SK-N-MC (cell line): Measurements from ENCODE around the gene LARP7.

Source experiments
- EZH2 ChIP-seq: fragments of 200-600 bp; sonication (generic); IDR thresholded peaks from one replicate; pipeline ENCODE4 v1.6.1; 2017; ENCODE audit warnings: antibody characterized with exemption
- FOXP2 ChIP-seq: optimal IDR thresholded peaks from 2 replicates; pipeline ENCODE3; 2011; ENCODE audit warnings: mild to moderate bottlenecking, moderate library complexity; ENCODE audit not compliant: insufficient read depth; ENCODE audit errors: extremely low read length, control extremely low read depth
- POLR2AphosphoS5 ChIP-seq: IDR thresholded peaks from 2 replicates; pipeline ENCODE4 v1.6.1; 2012; ENCODE audit warnings: mild to moderate bottlenecking, low read depth, low read length, borderline replicate concordance

- TF ChIP-seq POLR2AphosphoS5 = no peak
- no peak for TF ChIP-seq EZH2
- no peak for TF ChIP-seq FOXP2
Measured at GRCh38 chr4:112673686-112674085, 36.7 kb downstream of the LARP7 start.
